HG03025 (cell line): Measurements from ENCODE around the gene TMEM45A.
"Not testable (repeated sequence)": the region's sequence is repeated elsewhere in the genome, so short reads cannot be mapped to it uniquely, and the experiment has no call there.

Experiments
- ATAC-seq: cut with Tn5 transposase; IDR thresholded peaks from one replicate; pipeline ENCODE4 v1.9.1; 2021; ENCODE audit warnings: mild to moderate bottlenecking, moderate library complexity; ENCODE audit not compliant: unreplicated experiment, low FRiP score

The TMEM45A gene

DNA sequence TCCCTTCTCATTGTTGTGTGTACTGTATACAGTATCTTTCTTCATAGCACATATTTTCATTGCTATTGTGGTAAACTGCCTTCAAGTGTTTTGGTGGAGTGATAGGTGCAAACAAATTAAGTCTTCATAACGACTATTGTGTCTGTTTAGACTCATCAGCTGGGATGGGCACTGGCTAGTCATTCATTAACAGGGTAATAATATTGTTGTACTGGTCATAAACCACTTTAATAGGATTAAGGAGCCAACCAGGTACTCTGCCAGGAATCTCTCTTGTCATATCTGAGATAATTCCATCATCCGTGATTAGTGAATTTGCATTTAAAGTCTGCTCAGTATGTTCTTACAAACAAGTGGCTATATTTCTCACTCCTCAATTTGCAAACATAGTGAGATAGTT is 10.2 kb upstream of the TMEM45A start:
- no peak for ATAC-seq

DNA sequence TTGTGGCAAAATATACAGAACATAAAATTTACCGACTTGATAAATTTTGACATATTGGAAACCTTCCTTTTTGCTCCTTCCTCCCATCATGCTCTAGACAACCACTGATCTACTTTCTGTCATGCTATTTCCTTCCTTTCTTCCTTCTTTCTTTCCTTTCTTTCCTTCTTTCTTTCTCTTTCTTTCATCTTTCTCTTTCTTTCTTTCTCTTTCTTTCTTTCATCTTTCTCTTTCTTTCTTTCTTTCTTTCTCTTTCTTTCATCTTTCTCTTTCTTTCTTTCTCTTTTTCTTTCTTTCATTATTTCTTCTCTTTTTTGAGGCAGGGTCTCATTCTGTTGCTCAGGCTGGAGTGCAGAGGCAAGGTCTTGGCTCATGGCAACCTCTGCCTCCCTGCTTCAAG is 8.9 kb upstream of the TMEM45A start:
- ATAC-seq = no peak

GRCh38 chr3:100486808-100487207 is 5.6 kb upstream of the TMEM45A start:
- ATAC-seq = no peak

GRCh38 chr3:100489118-100489517 is 3.3 kb upstream of the TMEM45A start:
- ATAC-seq = no peak

DNA sequence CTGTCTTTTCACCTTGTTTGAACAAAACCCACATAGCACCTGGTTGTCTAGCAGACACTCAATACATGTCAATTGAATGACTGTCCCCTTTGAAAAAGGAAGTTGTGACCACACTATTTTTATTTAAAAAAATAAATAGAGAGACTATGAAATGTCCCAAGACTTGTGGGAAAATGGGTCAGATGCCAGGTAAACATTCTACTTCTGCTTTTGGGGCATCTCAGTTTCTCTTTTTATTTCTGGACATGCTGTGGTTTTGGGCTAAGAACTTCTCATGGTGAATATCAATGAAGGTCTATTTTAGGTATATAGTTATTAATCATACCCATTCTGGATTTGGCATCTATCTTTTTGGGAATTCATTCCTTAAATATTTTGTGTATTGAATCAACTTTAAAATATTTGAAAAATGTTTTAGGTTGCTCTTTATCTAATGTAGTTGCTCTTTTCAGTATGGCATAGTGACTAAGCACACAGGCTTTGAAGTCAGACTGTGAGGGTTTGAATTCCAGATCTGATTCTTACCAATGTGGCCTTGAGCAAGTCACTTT is 4.4 kb downstream of the TMEM45A start:
- ATAC-seq = peak; percentile 32

DNA sequence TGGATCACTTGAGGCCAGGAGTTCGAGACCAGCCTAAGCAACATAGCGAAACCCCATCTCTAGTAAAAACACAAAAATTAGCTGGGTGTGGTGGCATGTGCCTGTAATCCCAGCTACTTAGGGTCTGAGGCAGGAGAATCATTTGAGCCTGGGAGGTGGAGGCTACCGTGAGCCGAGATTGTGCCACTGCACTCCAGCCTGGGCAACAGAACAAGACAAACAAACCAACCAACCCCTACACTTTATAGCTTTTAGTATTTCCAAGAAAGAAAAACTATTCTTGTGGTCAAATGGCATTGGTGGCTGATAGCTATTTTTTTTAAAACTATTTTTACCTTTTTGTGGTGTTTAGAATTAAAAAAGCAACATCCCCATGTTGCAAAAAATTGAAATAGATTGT is 7.2 kb downstream of the TMEM45A start:
- ATAC-seq = no peak

- no peak for ATAC-seq
Measured at GRCh38 chr3:100500320-100500880, 8.0 kb downstream of the TMEM45A start.

DNA sequence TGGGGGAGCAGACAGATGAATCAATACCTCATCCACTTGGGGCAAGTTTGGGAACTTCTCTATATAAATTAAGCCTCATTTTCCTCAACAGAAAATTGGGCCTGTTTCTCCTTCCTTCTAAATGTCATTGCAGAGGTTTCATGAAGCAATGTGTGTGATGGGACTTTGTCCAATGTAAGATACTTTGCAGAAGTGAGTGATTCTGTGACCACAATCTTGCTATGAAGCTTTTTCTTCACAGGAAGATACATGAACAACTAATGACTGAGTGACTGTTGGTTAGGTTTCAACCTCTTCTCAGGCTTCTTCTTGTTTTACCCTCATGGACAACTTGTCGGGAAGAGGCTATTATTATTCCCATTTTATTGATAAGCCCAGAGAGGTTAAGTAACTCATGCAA is 11.0 kb downstream of the TMEM45A start:
- ATAC-seq = no peak

DNA sequence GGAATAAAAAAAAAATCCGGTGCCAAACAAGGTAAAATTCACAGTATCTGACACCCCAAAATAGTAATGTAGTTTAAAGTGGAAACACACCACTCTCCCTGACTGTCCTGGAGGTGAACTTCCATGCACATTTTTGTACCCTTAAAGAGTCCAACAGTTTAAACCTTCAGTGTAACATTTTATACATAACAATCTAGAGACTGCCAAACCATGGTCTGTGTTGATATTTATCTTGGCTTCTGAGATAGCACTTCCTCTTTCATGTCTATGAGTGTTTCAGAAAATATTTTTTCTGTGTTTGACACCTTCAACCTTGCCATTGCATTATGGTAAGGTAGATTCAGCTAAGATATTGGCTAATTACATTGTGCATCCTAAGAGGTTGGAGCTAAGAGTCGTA is 13.9 kb downstream of the TMEM45A start:
- ATAC-seq = no peak

GRCh38 chr3:100509818-100510217 is 17.4 kb downstream of the TMEM45A start:
- not testable (repeated sequence) for ATAC-seq

DNA sequence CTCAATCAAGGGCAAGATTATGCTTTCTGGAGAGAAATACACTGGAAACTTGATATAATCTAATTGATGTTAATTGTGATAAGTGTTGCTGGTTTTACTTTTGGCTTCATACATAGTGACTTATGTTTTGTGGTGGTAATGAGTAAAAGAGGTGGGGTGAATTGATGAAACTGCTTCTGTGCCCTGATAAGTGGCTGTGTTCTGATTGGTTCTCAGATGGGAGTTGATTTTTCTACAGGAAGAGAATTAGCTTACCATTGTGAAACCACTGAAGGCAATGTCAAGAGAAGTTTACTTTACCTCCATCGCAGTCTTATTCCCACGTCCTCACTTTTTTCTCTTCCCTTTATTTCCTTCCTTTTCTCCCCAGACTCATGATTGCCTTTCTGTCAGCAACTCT is 23.8 kb downstream of the TMEM45A start:
- ATAC-seq = no peak

- no peak for ATAC-seq
Measured at GRCh38 chr3:100516838-100517237, 24.4 kb downstream of the TMEM45A start.

DNA sequence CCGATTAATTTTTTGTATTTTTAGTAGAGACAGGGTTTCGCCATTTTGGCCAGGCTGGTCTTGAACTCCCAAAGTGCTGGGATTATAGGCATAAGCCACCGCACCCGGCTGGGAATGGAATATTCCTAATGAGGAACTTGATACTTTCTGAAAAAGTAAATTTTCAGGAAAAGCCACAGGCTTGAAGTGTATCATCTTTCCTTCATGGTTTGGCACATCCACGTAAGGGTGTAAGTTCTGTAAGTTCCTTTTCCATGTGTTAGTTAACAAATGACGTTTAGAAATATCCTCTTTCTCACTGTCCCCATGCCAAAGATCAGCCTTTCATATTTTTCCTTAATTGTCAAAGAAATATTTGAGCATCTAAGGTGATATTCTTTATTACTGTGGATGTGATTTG is 24.9 kb downstream of the TMEM45A start:
- ATAC-seq = no peak

GRCh38 chr3:100518244-100518643 is 25.8 kb downstream of the TMEM45A start:
- ATAC-seq = no peak

- ATAC-seq = no peak
Measured at GRCh38 chr3:100518983-100519382, 26.6 kb downstream of the TMEM45A start.

- ATAC-seq = no peak
Measured at GRCh38 chr3:100521439-100521845, 29.0 kb downstream of the TMEM45A start.

GRCh38 chr3:100522125-100522524 is 29.7 kb downstream of the TMEM45A start:
- no peak for ATAC-seq

GRCh38 chr3:100523050-100523760 is 30.8 kb downstream of the TMEM45A start:
- ATAC-seq = no peak

DNA sequence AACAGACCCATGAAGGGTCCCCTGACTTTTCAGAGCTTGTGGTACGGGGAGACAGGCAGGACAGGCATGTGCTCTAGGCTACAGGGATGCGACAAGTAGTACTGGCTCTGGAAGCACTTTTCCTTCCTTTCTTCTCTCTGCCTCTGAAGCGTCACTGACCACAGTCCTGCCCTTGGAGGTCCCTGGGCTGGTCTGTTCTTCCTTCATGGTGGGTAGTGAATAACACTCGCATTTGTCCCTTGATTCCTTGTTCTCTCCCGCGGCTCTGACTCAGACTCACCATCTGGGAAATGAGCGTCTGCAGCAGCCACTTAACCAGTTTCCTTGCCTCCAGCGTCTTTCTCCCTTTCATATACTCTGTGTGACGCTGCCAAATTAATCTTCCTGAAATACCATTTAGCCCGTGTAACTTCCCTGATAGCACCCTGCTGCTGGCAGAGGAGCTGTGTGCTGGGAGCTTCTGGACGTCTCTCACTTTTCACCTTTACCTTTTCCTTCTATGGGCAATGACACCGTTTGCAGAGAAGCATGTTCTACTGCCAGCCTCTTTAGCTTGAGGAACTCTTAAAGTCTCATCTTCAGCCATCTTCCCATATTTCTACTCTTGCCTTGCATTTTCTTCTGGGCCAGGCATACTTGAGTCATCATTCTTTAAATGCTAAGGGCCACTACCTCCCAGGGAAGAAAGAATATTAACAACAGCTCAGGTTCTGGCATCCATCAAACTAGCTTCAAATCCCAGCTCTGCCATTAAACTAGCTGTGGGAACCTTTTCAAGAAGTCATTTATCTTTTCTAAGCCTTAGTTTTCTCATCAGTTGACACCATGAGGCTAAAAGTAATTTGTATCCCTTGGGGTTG is 33.6 kb downstream of the TMEM45A start:
- no peak for ATAC-seq

- ATAC-seq = no peak
Measured at GRCh38 chr3:100526613-100527346, 34.4 kb downstream of the TMEM45A start.

DNA sequence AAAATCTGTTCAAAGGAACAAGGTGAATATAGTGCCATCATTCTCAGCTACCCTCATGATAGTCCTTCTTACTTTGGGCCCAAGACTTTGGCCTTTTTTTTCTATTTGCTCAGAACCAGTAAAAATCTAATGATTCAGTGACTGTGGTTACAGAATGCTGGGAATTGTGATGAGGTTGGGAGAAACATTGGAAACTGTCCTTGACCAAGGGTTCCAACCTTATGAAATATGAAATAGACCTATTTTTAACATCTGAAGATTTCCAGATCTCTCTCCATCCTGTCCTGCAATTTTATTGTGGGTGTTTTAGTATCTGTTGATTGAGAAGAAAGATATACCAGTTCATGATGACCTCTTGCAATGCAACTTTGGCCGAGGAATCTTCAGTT is 34.9 kb downstream of the TMEM45A start:
- ATAC-seq = no peak
